Peyer's patch (tissue), 4 donors: ENCODE measurements around the gene MYZAP. TPM values are rescaled to one million over a fixed set of nuclear protein-coding genes. Genes with fewer than 3 reads are reported as not detected.

Experiments
- DNase-seq, 3 donors: peaks; one replicate each; pipeline ENCODE4 v3.0.0-alpha.2; 2017 to 2019
- H3K27ac ChIP-seq, 4 donors: fragments of 200-600 bp; sonication (generic); one replicate each; pipeline ENCODE4 v1.5.1; 2016 to 2019
- H3K27me3 ChIP-seq, 2 donors: fragments of 200-600 bp; sonication (generic); one replicate each; pipeline ENCODE4 v1.5.1; 2019
- H3K36me3 ChIP-seq, 3 donors: fragments of 200-600 bp; sonication (generic); one replicate each; pipeline ENCODE4 v1.5.1; 2016 to 2019
- H3K4me1 ChIP-seq, 4 donors: fragments of 200-600 bp; sonication (generic); one replicate each; pipeline ENCODE4 v1.5.1; 2016 to 2019
- H3K4me3 ChIP-seq, 4 donors: fragments of 200-600 bp; sonication (generic); 1 replicate in 3 of 4; 2 replicates in 1 of 4; pipeline ENCODE4 v1.5.1; 2016 to 2019; ENCODE audit warnings: mild to moderate bottlenecking in 1 of 4
- H3K9me3 ChIP-seq, 4 donors: fragments of 200-600 bp; sonication (generic); one replicate each; pipeline ENCODE4 v1.5.1; 2016 to 2019; ENCODE audit warnings: mild to moderate bottlenecking in 1 of 4
- CTCF ChIP-seq, 6 experiments: fragments of 450-650 bp in 4 of 6; fragments of 200-600 bp in 2 of 6; sonication (generic) in 1 of 6; IDR thresholded peaks; one replicate each; pipeline ENCODE4 v1.5.1; 2017 to 2019; ENCODE audit warnings: antibody characterized with exemption in 6 of 6, mild to moderate bottlenecking in 3 of 6, moderate library complexity in 1 of 6
- POLR2A ChIP-seq, 2 donors: fragments of 450-650 bp; IDR thresholded peaks; one replicate each; pipeline ENCODE4 v1.5.1; 2017; ENCODE audit warnings: antibody characterized with exemption in 2 of 2, mild to moderate bottlenecking in 2 of 2, moderate library complexity in 2 of 2
- total RNA-seq, 4 donors: library from RNA; depleted of rRNA; stranded (reverse); fragments of >200 nt; gene quantifications; one replicate each; pipeline ENCODE4 v1.1.0, GENCODE V29; 2016

MYZAP gene
- total RNA-seq, 4 donors from 2014 or later = 2.5 to 36.3 (median 17.4) TPM

GRCh38 chr15:57652481-57652880 lies 60.8 kb downstream of the MYZAP start:
- H3K27me3 ChIP-seq = no peaks in the 10 kb centered on the region
- H3K27ac ChIP-seq = no peak overlapping the region
- no peak overlapping the region for H3K4me3 ChIP-seq
- H3K36me3 ChIP-seq = no peaks in the 10 kb centered on the region
- no peak for DNase-seq
- no peak for TF ChIP-seq POLR2A (IDR thresholded peaks at IDR 0.05)
- no peak for TF ChIP-seq CTCF (IDR thresholded peaks at IDR 0.05)
- no peaks in the 10 kb centered on the region for H3K4me1 ChIP-seq
- no peaks in the 10 kb centered on the region for H3K9me3 ChIP-seq

- Histone ChIP-seq H3K27me3 (no peaks in the 10 kb centered on the region), H3K36me3 (no peaks in the 10 kb centered on the region), H3K9me3 (no peaks in the 10 kb centered on the region), H3K4me1 (no peaks in the 10 kb centered on the region), H3K27ac (no peak overlapping the region), H3K4me3 (no peak overlapping the region)
- TF ChIP-seq POLR2A (IDR thresholded peaks at IDR 0.05) = no peak
- no peak for TF ChIP-seq CTCF (IDR thresholded peaks at IDR 0.05)
- no peak for DNase-seq
Observed at GRCh38 chr15:57654153-57654852, 62.6 kb downstream of the MYZAP start.

- Histone ChIP-seq H3K4me1 (no peaks in the 10 kb centered on the region), H3K9me3 (no peaks in the 10 kb centered on the region), H3K36me3 (no peaks in the 10 kb centered on the region), H3K27me3 (no peaks in the 10 kb centered on the region), H3K27ac (no peak overlapping the region), H3K4me3 (no peak overlapping the region)
- TF ChIP-seq CTCF (IDR thresholded peaks at IDR 0.05) (no peak), POLR2A (IDR thresholded peaks at IDR 0.05) (no peak)
- DNase-seq = no peak
Observed at GRCh38 chr15:57655053-57655452, 63.3 kb downstream of the MYZAP start.

GRCh38 chr15:57655809-57656208 lies 64.1 kb downstream of the MYZAP start:
- no peak overlapping the region for H3K27ac ChIP-seq
- no peaks in the 10 kb centered on the region for H3K27me3 ChIP-seq
- no peaks in the 10 kb centered on the region for H3K4me1 ChIP-seq
- no peaks in the 10 kb centered on the region for H3K9me3 ChIP-seq
- no peak overlapping the region for H3K4me3 ChIP-seq
- peak in 2 of 6 experiments; percentile 5 to 7 for TF ChIP-seq CTCF (IDR thresholded peaks at IDR 0.05)
- TF ChIP-seq POLR2A (IDR thresholded peaks at IDR 0.05) = no peak
- no peak for DNase-seq
- H3K36me3 ChIP-seq = peaks cover 0 to 4% (median 0%) of the 10 kb centered on the region in 3 donors

- peaks cover 0 to 4% (median 0%) of the 10 kb centered on the region in 3 donors for H3K36me3 ChIP-seq
- no peak for DNase-seq
- no peaks in the 10 kb centered on the region for H3K9me3 ChIP-seq
- H3K27me3 ChIP-seq = no peaks in the 10 kb centered on the region
- TF ChIP-seq CTCF (IDR thresholded peaks at IDR 0.05) = no peak
- no peak for TF ChIP-seq POLR2A (IDR thresholded peaks at IDR 0.05)
- peaks cover 0 to 2% (median 0%) of the 10 kb centered on the region in 4 donors for H3K4me1 ChIP-seq
- H3K27ac ChIP-seq = no peak overlapping the region
- H3K4me3 ChIP-seq = no peak overlapping the region
Observed at GRCh38 chr15:57656434-57656833, 64.7 kb downstream of the MYZAP start.
